Astrocyte of the hippocampus (primary cell): ENCODE measurements around the gene IGFL2.
"Not testable (repeated sequence)": the region's sequence is repeated elsewhere in the genome, so short reads cannot be mapped to it uniquely, and the experiment has no call there.

Source experiments
- DNase-seq: peaks from one replicate; pipeline ENCODE4 v3.0.0; 2011; ENCODE audit warnings: low read depth, low spot score

IGFL2 gene

DNA sequence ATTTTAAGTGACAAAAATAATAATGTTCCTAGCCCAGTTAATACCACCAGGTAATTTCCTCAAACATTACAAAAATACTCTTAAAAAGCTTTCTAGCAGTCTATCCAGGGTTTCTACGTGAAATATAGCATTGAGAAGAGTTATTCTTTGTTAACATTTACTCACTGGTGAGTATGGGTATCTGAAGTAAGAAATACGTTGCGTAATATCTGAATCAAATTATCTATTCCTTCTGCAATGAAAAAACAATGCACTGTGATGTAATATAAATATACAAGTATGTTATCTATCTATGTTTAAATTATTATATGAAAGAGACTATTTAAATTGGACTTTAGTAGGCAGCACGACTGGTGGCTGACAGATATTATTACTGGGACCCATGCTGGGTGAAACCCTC is 5.7 kb upstream of the IGFL2 start:
- DNase-seq, result no peak

DNA sequence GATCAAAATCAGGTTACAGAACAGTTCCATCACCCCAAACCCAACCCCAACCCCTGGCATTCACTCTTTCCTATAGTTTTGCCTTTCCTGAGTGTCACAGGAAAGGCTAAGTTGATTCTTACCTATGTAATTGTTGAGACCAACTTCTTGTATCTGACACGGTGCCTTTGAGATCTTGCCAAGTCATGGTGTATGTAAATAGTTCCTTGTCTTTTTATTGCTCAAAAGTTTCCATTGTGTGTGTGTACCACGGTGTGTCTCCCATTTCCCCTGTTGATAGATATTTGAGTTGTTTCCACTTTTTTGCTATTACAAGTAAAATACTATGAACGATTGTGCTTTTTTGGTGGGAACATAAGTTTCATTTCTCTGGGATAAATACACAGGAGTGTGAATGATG is 3.3 kb upstream of the IGFL2 start:
- no peak for DNase-seq

DNA sequence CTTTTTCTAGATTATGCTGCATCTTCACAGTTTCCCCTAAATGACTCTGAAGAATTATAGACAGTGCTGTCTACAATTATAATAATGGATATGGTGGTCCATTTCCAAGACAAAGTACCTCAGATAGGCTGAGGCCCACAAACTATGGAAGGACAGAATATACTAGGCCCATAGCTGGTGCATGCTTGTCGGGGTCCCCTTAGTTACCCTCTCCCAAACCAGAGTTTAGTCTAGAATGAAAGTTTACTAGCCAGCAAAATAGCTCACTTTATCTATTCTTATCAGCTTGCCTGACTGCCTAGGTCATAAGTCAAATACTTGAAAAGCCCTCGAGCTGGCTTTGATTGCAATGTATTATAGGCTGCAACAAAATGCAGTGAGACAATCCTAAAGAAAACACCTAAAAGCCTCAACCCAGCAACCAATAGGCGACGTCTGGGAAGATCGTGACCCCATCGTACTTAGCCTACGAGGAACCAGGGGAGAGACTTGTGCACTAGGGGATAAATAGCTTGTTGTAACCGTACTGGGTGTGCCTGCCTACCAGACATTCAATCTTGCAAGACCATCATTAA is 785 bp upstream of the IGFL2 start:
- DNase-seq, result no peak

DNA sequence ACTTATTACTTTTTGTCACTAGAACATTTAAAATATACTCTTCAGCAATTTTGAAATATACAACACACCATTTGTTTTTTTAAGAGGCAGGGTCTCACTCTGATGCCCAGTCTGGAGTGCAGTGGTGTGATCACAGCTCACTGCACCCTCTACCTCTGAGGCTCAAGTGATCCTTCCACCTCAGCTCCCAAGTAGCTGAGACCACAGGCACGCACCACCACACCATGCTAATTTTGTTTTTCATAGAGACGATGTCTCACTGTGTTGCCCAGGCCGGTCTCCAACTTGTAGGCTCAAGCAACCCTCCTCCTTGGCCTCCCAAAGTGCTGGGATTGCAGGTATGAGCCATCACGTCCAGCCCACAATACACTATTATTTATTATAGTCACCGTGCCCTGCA is 2.6 kb downstream of the IGFL2 start:
- DNase-seq, result no peak

DNA sequence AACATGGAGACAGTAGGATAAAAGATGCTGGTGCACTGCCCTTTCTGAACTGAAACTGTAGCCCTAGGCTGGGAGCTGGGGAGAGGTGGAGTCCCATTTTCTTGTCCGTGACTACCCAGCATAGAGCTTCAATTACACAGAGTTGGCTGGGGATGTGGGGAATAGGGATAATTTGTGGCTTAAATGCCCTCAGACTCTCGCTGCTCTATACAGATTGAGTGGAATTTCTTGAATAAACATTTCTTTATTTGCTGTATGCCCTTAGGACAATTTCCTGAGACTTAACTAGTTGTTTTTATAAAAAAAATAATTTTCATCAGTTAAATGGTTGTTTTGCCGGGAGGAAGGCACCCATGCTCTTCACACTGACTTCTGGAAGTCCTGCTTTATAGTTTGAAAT is 7.2 kb downstream of the IGFL2 start:
- peak; percentile 5 for DNase-seq

DNA sequence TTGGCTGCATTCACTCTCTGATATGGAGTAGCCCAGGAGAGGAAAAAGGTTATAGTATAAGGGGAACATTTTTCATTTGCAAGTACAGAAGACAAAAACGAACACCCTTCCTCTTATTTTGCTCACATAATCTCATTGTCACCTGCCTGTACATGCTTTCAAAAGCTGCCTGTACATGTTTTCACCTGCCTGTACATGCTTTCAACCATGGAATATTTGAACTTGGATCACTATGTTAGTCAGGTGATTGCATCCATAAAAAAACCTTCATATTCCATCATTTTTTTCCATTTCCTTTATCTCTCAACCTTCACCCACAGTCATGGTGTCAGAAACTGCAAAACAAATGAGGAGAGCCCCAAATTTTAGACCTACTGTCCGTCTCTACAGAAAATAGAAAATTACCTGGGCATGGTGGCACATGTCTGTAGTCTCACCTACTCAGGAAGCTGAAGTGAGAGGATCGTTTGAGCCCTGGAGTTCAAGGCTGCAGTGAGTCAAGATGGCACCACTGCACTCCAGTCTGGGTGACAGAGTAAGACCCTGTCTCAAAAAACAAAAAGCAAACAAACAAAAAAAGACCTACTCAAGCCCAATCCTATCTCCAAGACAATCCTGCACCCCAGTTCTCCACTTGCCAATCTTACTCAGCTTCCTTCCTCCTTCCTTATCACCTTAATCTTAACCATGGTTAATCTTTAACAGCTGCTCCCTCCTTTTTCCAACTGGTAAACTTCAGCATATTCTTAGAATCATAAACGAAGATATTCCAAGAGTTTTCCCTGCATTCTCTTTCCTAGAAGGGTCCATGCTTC is 11.6 kb downstream of the IGFL2 start:
- DNase-seq, result no peak

DNA sequence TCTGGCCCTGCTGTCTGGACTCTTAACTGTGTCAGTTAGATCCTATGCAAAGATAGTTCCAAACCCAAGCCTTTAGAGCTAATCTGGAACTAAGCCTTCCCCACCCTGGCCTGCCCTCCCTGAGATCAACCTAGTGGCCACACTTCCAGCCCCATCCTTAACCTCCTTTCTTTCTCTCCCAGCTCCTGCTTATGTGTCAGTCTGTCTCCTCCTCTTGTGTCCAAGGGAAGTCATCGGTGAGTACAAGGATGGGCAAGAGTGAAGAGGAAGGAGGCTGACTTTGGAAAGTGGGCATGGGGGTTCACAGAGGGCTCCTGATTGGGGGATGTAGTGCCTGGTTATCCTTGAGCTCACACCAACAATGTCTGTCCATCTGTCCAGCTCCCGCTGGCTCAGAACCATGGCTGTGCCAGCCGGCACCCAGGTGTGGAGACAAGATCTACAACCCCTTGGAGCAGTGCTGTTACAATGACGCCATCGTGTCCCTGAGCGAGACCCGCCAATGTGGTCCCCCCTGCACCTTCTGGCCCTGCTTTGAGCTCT is 12.3 kb downstream of the IGFL2 start:
- DNase-seq, result no peak

DNA sequence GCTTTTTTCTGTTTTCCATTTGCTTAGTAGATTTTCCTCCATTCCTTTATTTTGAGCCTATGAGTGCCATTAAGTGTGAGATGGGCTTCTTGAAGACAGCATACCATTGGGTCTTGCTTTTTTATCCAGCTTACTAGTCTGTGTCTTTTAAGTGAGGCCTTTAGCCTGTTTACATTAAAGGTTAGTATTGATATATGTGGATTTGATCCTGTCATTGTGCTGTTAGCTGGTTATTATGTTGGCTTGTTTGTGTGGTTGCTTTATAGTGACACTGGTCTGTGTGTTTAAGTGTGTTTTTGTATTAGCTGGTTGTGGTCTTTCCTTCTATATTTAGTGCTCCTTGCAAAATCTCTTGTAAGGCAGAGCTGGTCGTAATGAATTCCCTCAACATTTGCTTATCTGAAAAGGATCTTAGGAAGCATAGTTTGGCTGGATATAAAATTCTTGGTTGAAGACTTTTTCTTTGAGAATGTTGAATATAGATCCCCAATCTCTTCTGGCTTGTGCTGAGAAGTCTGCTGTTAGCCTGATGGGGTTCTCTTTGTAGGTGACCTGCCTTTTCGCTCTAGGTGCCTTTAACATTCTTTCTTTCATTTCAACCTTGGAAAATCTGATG is 13.7 kb downstream of the IGFL2 start:
- DNase-seq, result not testable (repeated sequence)

DNA sequence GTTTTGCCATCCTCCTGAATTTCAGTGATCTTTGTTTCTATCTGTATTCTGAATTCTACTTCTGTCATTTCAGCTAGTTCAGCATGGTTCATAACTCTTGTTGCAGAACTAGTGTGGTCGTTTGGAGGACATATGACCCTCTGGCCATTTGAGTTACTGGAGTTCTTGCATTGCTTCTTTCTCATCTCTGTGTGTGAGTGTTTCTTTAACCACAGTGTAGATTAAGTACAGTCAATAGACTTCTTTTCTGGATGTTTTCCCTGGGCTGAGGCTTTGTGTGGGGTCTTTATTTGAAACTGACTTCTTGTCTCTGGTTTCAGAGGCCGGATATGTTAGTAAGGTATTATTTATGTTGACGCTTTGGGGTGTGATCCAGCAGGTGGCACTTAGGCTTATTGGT is 14.7 kb downstream of the IGFL2 start:
- no peak for DNase-seq

DNA sequence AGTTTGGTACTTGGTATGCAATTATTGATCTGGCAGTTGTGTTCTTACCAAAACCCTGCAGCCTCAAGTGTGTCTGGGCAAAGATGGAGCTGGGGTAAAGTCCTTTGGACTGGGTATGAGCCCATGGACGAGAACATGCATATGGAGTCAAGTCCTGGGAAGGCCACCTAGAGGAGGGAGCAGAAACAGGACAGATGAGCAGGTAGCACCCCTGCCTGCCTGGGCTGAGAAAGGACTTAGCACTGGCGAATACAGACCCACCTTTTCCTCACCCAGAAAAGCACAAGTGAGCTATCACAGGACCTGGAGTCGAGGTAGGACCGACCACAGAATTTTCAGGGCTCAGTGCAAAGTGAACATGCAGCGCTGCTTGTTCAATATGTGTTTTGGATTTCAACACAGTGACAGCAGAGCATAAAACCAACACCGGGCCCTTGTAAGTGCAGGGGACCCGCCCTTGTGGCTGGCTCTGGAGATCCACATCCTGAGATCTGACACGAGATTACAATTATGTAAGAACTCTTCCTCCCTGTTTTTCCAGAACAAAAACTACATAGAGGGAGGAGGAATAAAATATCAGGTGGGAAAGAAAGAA is 25.9 kb downstream of the IGFL2 start:
- no peak for DNase-seq

DNA sequence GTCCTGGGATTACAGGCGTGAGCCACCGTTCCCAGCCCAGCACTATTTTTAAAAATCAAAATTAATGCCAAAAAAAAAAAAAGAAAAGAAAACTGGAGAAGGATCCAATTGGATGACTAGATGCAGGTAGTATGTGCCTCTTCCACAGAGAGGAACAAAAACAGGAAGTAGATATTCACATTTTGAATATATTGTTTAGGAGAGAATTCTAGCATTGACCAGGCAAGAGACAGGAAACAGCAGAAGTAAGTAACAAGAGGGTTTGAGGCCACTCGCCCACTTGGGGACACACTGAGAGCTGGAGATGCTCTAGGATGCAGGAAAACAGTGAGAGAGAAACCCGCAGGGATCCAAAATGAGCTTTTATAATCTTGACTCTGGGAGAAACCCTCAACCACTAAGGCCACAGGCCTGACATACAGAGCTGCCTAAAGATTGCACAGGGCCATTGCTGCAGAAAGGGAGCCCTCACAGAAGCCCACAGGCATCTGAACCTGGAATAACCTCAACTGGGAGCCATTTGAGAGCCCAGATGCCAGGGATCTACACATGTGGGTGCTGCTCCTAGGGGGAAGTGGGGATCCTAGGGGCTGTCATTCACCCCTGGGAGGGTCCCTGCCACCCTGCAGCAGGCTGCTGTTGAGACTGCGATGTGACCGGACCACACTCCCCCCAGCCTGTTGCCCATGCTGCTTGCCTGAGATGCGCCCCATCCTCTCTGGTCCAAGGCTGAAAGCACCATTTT is 28.2 kb downstream of the IGFL2 start:
- no peak for DNase-seq

DNA sequence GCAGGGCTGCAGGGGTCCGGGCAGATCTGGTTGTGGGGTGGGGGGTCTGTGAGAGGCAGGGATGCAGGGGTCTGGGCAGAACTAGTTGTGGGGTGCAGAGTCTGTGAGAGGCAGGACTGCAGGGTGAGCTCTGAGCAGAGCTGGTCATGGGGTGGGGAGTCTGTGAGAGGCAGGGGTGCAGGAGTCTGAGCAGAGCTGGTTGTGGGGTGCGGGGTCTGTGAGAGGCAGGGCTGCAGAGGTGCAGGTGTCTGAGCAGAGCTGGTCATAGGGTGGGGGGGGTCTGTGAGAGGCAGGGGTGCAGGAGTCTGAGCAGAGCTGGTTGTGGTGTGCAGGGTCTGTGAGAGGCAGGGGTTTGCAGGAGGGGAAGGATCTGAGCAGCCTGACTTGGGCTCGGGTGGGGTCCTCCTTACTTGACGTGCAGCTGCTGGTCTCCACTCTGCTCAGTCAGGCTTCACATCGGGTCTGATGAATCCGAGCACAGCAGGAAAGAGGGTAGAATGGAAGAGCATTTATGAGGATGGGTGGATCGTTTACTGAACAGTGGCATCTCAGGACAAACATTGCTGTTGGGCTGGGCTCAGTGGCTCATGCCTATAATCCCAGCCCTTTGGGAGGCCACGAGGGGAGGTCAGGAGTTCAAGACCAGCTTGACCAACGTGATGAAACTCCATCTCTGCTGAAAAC is 31.2 kb downstream of the IGFL2 start:
- no peak for DNase-seq

DNA sequence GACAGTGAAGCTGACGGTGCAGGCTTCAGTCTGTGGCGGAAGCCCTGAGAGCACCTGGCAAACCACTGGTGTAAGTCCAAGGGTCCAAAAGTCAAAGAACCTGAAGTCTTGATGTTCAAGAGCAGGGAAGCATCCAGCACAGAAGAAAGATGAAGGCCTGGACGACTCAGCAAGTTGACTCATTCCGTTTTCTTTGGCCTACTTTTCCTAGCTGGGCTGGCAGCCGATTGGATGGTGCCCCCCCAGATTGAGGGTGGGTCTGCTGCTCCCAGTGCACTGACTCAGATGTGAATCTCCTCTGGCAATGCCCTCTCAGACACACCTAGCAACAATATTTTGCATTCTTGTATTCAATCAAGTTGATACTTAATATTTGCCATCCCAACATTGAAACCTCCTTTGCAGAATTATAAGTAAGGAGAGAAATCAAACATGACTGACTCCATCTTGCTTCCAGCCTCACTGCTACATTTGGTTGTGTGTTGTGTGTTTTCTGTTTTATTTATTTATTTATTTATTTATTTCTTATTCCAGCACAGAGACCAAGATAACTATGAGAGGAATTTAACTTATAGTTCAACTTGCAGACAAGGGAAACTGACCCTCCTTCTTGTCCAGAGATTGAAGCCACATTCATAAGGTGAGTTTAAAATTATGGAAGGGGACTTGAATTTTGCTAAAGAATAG is 32.8 kb downstream of the IGFL2 start:
- peak; percentile 73 for DNase-seq

DNA sequence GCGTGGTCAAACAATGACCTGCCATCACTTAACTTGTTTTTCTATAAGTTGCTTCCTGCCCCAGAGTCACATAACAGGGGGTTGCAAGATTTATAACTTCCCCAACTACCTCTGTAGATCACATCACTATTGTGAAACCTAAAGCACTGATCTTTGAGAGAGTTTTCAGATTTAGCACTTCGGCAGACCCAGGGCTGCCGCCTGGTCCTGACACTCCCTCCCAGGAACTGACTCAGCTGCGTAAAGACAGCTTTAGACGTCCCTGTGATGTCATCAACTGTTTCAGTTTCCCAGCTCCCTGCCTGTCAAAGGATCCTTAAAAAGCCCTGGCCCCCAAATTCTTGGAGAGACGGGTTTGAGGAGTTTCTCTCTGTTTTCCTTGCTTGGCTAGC is 33.3 kb downstream of the IGFL2 start:
- no peak for DNase-seq

DNA sequence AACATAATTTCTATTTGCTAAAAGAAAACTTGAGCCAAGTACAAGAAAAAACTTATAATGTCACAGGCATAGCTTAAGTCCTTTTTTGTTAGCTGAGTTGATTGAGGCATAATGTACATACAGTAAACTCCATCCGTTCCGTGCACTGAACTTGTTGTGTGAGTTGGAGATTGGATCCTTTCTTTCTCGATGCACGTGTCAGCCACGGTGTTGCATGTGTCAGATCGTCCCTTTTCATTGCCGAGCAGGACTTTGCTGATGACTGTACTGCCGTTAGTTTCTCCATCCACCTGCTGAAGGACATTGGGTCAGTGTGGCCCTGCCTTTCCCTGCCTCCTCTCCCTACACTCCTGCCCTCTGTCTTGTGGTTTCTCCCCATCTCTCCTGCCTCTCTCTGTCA is 34.4 kb downstream of the IGFL2 start:
- no peak for DNase-seq

DNA sequence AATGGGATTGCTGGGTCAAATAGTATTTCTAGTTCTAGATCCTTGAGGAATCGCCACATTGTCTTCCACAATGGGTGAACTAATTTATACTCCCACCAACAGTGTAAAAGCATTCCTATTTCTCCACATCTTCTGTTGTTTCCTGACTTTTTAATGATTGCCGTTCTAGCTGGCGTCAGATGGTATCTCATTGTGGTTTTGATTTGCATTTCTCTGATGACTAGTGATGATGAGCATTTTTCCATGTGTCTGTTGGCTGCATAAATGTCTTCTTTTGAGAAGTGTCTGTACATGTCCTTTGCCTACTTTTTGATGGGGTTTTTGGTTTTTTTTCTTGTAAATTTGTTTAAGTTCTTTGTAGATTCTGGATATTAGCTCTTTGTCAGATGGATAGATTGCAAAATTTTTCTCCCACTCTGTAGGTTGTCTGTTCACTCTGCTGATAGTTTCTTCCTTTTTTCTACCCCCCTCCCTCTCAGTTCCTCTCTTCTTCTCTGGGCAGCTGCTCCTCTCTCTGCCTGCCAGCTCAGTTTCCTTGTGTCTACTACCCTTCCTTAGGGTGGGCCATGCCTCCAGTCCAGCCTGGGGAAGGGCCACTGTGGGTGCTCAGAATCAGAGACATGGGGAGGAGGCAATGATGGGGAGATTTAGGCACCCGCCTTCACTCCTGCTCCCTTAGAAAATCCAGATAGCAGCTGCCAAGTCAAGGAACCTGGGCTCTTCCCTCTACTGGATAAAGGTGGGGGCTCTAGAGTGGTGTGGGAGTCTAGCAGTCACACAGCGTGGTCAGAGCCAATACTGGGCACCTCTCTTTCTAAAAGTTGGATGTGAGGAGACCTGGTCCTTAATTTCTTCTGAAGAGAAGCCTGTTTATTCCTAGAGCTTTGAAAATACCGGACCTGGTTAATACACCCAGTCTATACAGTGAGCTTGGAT is 37.0 kb downstream of the IGFL2 start:
- peak; percentile 58 for DNase-seq

DNA sequence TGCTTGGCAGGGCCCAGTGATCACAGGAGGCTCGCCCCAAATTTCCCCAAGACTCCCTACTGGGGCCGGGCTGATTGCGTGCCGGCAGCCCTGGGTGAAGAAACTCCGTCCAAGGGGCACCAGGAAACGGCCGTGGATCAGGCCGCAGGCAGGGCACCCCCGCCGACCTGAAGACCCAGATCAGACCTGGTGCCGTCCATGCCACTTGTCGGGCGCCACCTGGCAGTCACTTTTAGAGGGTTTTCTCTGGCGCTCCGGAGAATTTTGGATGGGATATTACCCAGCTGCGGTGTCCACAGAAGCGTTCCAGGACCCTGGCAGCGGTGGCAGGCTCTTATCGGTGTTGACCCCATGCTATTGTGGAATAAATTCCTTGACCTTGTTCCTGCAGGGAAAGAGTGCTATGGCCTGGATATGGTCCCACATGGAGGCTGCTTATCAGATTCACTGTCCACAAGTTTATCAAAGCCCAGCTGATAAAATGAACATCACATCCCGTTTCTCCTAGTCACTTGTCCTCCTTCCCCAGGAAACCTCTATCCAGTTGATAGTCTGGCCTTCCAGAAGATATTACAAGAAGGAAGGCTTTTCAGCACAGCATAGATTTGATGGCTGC is 38.2 kb downstream of the IGFL2 start:
- DNase-seq, result no peak

DNA sequence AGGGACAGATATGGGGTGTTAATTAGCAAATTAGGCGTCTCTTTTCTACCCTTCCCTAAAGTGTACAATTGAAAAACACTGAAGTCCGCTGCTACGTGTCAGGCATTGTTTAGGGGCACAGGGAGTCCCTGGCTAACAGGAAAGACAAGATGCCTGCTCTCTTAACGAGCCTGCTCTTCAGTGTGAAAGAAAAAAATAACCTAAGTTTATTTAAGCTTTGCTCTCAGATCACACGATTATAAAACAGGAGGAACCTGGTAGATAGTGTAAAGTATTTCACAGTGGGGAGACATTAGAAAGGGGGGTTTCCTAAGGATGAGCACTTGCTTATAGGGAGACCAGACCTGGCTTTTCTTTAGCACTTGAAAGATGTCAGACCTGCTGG is 38.7 kb downstream of the IGFL2 start:
- DNase-seq, result no peak
